GM18868 (cell line): ENCODE data around the gene HSPBP1.

Experiments used
- ATAC-seq: cut with Tn5 transposase; IDR thresholded peaks from one replicate; pipeline ENCODE4 v1.9.1; 2021; ENCODE audit warnings: mild to moderate bottlenecking, moderate library complexity; ENCODE audit not compliant: unreplicated experiment

HSPBP1 gene

DNA sequence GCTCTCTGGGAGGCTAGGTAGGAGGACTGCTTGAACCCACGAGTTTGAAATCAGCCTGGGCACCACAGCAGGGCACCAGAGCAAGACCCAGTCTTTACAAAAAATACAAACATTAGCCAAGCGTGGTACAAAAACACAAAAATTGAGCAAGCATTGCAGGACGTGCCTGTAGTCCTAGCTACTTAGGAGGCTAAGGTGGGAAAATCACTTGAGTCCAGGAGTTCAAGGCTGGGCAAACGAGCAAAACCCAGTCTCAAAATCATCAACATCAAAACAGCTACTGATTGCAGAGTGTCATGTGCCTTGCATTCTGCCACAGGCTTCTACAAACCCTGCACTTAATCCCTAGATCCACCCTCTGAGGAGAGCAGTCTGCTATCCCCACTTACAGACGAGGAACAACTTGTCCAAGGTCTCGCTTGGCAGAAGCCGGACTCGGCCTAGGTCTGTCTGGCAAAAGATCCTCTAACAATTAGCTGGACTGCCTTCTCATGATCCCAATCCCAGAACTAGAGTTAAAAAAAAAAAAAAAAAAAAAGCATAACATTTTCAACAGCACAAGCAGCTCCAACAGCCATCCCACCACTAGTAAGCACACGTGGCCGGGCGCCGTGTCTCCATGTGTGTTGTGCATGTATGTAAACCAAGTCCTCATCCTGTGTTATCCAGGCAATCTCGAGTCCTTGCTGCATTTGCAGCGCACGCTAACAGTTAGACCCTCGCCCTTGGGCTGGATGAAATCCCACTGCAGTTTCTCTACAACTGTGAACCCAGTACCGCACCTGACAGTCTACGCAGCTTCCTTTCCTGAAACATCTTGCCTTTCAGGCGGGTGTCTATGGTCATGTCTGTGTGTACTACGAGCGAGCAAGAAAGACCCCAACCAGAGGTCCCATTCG, 23.1 kb downstream of the HSPBP1 start:
- no peak for ATAC-seq

DNA sequence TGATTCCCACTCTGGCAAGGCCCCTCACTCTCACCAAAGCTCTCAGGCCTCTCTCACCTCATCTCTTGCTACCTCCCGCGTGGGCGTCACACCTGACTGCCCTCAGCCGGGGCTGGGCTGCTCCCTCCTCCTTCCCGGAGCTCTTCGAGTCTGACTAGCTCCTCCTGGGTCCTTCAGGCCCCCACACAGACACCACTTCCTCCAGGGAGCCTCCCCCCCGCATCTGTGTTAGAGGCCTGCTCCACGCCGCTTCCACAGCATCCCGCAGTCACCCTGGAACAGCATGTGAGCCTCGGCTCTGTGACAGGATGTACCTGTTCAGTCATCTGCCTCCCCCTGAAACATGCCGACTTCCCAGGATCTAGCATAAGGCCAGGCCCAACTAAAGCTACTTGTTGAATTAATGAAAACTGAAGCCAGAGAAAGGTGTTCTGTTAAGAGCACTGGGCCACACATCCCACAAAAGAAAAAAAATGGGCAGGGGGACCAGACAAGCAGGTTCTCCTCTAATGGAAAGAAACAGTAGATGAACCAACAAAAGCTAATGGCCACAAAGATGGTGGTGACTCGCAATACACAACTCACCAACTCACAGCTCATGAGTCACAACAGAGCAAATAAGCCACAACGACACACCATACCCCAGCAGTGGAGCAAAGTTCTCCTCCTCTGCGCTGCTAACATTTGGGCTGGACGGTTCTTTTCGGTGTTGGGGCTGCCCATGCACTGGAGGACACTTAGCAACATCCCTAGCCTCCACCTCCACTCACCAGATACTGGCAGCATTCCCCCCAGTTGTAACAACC, 24.1 kb downstream of the HSPBP1 start:
- no peak for ATAC-seq

DNA sequence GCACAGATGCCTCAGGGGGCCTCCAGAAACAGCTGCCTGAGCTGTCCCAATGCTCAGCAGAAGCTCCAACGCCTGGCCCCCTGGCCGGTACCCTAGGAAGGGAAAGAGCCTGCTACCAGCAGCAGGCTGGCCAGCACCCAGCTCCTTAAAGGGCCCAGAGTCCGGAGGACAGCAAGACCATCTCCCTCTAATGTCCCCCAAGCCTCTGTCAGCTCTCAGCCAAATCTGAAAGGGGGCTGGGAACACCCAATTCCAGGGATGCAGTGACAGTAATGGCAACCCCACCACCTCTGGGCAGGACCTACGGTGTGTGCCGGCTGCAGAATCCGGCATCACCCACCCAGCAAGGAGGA, 25.3 kb downstream of the HSPBP1 start:
- ATAC-seq: no peak

DNA sequence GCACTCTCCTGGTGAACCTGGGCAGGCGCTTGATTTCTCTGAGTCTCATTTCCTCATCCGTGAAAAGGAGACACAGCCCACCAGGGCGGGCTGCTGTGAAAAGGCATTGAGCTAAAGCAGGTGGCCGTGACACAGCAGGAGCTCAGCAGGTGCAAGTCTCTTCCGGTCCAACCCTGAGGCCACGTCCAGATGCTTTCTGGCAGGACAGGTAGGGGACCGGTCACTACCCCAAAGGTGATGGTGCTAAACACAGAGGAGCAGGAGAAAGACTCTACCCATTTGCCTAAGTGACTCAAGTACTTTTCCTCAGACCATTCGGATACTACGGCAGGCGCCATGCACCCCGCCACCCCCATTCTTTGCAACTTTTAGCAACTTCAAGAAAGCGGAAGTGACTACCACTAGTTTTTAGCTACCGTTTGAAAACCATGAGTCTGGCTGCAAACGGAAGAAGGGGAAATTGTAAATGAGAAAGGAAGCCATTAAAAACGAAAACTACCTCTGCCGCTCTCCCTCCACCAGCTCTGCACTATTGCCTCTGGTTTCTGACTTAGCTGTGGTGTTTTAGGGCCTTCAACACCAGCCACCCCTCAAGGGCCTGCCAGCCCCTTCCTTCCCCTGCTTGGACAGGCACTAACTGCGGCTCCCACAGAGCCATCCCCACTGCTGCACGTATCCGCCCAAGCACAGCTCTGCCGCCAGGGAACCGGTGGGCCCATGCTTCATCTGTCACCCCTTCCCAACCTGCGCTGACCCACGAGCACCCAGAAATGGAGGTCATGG, 25.9 kb downstream of the HSPBP1 start:
- ATAC-seq: peak; percentile 41

DNA sequence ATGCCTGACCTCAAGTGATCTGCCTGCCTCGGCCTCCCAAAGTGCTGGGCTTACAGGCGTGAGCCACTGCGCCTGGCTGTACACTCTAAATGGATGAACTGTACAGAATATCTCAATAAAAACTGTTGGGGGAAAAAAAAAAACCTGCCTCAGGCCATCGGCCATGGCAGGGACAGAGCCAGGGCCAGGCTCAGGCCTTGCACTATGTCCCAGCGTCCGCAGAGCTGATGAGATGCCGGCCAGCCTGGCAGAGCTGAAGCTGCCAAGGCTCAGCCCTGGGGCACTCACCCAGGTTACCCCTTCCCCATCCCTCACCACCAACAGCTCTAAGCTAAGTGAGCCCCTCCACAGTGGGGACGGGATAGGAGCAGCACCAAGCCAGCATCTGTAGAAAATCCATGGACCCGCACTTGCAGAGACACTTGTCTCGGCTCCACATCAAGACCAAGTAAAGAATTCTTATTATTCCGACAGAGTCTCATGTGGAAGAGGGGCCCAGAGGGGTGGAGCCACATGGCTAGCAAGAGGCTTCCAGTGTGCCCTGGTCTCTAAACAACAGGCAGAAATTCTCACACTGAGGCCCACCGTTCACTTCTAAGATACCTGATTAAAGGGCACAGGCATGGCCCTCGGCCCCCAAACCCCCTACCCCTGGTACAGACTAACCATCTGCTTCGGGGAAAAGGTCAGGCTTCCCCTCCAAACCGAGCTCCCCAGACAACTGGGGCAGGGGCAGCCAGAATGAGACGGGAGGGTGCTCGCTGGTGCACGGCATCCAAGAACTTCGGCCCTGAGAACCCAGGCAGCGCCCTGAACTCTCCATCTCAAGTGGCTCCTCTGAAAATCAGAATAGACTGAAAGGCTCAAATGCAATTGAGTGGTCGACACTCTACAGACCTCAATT, 26.9 kb downstream of the HSPBP1 start:
- no peak for ATAC-seq

DNA sequence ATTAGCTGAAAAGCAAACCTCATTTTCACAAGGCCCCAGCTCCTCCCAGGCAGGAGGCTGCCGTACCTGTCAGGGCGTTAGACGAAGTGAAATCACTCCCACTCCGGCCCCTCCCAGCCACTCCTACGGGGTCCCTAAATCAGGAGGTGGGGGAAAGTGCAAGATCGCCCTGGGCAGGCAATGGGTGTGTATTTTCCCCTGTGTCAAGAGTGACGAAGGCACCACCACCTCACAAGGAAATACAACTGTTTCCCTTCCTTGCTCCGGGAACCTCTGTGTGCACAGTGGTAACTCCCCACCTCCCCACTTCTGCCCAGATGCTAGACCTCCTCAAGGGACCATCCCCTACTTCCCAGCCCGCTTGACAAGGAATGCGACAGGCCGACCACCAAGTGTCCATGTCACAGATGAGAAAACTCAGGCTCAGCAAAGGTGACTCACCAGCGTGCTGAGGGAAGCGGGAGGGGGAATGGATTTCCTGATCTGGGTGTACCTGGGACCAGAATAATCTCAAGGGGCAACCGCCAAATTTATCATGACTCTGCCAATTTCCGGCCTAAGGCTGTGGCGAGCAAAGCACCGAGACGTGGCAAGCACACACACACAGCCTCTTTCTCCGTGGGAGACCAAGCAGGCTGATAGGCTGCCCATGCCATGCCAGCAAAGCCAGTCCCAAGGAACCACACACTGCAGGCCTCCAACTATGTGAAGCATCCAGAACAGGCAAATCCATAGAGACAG, 28.4 kb downstream of the HSPBP1 start:
- ATAC-seq: no peak

DNA sequence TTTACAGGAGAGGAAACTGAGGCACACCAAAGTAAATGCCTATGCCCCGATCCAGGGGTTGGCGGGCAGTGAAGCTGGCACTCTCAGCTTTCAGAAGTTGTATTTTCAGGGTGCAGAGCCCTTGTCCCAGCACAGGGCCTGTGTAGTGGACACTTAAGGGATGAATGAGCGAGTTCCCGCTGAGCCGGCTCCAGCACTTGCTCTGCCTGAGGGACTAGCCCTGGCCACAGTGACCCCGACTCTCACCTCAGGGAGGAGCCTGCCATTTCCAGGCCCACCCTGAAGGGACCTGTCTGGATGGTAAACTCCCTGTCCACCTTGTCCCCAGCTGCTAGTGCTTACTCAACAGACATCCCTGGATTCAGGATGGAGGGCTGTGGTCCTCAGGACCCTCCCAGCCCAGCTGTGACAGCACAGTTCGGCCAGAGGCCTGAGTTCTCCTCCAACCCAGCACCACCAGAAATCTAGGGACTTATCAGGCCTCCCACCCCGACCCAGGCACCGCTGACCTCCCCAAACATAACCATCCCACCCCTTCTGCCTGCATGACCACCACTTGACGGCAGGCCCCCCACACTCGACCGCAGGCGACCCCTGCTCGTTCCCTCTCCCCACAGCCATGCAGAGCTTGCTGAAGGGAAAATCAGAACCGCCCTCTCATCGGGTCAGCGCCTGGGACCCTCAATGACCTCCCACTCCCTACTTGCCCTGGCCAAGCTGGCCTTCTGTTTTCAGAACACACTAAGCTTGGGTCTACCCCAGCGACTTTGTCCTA, 29.5 kb downstream of the HSPBP1 start:
- no peak for ATAC-seq

DNA sequence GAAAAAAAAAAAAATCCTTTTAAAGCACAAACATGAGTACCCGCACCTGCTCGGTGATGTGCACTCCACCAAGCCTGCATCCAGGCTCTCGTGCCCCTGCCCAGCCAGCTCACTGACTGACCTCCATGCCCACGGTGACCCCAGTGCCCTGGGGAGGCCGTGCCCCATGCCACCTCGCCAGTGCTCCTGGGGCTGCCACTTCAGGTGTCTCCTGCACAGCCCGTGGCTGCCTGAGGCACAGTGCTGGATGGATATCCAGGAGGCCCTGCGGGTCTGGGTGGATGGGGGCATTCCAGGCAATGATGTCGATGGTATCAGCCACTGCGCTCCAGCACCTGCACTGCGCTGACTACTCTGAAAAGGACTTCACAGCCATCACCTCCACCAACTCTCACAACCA, 30.1 kb downstream of the HSPBP1 start:
- no peak for ATAC-seq

DNA sequence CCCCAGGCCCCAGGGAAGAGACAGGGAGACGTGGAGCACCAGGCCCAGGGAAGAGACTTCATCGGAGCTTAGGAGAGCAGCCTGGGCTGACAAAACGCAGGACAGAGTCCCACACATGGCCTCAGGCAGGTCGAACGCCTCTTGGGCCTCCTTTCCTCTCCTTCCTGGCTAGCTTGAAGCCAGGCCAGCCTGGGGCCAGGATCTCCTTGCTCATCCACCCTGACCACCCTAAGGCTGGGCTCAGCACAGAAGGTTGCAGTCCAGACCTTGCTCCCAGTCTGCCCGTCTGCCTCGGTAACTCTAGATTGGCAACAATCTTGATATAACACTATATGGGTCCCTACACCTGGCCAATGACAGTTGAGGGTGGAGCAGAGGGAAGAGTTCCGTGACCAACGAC, 31.2 kb downstream of the HSPBP1 start:
- ATAC-seq: no peak

DNA sequence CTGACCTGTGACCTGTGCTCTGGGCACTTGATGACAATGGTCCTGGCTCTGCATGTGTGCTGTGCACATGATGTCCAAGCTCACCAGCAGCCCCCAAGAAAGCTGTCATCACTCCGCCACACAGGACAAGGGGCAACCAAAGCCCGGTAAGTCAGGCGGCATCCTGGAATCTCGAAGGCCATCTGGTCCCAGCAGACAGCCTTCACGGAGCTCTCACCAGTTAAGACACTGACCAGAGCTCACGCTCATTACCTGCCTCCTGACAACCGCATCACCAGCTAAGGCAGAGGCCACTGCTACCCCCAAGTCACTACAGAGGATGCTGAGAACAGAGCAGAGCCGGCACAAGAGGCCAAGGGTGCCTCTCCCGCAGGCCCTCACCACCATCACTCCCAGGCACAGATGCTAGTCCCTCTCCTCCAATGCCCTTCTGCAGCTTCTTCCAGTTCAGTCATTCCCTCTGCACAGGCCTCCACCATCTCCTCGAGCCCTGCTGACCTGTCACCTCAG, 31.7 kb downstream of the HSPBP1 start:
- no peak for ATAC-seq

DNA sequence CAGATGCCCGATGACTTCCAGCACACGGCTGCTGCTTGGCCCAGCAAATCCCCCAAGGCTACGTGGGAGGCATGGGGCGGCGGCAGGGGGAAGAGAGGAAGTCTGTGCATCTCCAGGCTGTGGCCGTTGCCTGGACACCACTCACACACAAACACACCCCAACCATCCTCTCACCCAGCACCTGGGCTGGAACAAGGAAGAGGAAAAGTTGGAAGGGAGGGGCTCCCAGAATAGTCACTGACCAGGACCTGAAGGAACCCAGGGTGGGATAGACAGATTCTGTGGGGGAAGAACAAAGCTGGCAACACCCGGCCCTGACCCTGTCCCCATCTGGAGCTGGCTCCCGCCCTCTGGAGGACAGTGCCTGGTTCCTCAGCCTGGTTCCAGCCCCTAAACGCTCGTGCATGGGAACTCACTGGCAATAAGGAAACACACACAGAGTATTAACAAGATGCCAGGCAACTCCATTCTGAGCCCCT, 32.2 kb downstream of the HSPBP1 start:
- ATAC-seq: no peak

DNA sequence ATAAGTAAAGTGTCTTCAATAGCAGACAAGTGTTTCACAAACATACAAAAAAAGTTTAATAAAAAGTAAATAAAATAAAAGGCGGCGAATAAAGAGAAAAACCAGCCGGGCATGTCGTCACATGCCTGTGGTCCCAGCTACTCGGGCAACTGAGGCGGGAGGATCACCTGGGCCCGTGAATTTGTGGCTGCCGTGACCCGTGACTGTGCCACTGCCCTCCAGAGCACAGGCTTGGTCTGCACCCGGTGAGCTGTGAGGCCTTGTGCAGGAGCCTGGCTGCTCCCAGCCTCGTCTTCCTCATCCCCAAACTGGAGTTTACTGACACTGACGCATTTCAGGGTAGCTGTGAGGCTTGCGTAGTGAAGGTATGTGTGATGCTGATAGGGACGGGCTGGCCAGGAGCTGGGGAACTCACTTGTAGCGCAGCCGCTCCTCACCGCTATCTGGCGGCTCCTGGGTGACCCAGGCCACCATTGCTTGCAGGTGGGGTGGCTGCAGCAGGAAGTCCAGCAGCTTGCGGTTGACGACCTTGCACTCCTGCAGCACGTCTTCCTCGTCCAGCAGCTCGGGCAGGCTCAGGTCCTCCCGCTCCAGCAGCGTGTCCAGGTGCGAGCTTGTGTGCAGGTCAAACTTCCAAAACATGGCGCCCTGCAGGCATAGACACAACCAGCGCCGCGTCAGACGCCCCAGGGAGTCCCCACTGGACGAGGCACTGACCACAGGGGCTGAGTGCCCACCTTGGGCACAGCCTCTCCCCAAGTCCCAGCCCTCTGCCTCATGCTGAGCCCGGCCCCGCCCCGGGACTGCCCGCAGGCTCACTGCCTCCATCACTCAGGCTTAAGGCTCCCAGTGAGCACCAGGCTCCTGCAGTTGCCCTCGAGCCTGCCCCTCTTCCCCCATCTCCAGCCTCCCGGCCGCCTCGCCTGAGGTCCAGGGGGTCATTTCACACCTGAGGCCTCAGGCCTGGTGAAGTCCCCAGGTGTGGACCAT, 33.2 kb downstream of the HSPBP1 start:
- ATAC-seq: no peak

DNA sequence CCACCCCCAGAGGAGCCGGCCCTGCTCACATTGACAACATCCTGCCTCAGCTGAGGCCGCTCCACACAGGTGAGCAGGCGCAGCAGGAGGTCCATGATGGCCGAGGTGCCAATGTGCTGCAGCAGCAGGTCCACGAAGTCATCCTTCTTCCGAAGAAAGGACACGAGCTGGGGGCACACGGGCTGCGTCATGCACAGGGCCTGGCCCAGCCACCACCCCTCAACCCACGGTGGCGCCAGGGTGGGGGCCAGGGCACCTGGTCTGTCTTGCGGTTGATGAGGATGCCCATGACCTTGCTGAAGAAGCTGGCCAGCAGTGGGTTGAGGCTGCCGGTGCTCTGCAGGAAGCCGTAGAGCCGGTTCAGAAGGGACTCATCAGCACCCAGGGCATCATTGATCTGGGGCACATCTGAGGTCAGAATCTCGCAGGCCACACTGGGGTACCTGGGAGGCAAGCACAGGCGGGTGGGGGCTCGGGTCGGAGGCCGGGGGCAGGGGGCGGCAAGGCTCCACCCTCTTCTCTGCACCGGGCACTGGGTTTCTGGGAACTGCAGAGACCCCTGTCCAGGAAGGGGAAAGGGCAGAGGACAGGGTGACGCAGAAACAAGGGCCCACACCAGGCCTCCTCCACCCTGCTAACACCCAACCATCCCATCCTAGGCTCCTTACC, 34.5 kb downstream of the HSPBP1 start:
- no peak for ATAC-seq

DNA sequence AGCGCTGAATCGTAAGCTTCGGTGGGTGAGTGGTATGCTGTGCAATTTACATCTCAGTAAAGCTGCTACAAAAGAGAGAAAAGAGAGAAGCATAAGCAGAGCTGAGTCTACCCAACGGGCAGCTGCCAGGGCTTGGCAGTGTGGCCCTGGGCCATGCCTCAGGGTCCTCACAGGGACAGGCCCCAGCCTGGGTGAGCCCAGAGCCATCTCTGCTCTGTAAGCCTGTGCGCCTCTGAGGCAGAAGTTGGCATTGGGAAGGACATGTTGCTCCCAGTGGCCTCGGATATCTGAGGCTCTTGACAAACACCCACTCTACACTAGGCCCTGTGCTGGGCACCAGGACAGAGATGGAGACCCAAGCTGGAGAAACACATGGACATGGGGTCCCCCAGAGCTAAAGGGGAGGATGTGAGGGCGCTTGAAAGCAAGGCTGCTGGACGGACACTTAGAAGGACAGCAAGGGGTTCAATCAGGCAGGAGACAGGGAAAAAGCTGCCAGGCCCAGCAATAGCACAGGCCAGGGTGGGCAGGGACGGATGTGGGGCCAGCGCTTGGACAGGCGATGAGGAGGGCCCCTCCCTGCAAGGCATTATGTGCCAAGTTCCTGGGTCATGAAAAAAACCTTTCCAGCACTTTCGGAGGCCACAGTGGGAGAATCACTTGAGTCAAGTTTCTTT, 35.8 kb downstream of the HSPBP1 start:
- ATAC-seq: no peak

DNA sequence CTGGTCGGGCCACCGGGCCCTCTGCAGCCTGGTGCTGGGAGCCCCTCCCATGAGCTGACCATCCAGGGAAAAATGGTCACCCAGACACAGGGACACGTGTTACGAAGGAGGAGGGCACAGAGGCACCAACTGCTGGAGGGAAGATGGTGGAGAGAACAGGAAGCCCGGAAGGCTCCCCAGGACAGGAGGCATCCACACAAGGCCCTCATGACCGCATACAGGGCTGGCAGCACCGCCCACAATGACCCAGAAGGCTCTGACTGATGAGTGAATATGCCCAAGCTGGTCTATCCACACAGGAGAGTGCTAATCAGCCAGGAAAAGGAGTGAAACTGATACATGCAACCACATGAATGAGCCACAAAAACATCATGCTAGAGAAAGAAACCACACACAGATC, 37.4 kb downstream of the HSPBP1 start:
- ATAC-seq: no peak

DNA sequence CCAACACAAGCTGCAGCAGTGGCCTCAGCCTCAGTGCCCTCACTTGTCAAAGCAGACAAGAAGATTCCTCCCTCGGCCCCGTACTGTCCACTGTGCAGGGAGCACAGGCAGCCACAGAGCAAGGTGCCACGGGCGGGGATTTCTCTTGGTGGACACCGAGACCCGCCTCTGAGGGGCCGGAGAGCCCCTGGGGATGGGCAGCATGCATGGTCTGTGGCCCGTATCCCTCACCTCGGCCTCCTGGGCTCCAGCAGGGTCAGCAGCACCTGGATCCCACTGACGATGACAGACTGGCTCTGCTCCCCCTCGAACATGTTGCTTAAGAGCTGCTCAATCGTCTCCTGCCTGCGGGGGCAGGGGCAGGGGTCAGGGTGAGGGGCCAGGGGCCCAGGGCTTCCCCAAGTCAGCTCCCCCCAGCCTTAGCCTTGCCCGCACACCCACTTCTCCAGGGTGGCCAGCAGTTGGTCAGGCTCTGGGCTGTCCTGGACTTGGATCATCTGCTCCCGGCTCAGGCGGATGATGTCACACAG, 37.9 kb downstream of the HSPBP1 start:
- ATAC-seq: no peak
